WTC11 (cell line): ENCODE data around the gene IQCF6.

Experiments
- CREB1 ChIP-seq: sonication (generic); formaldehyde crosslinking; IDR thresholded peaks from 2 replicates; pipeline ENCODE4 v1.8.0; 2023; ENCODE audit warnings: mild to moderate bottlenecking, missing genetic modification reagents
- ETV6 ChIP-seq: sonication (generic); formaldehyde crosslinking; IDR thresholded peaks from 2 replicates; pipeline ENCODE4 v1.8.1; 2022; ENCODE audit warnings: mild to moderate bottlenecking, missing genetic modification reagents
- NFYB ChIP-seq: sonication (generic); formaldehyde crosslinking; conservative IDR thresholded peaks from 2 replicates; pipeline ENCODE4 v1.8.0; 2022; ENCODE audit warnings: low read depth, missing genetic modification reagents
- SMAD4 ChIP-seq: sonication (generic); formaldehyde crosslinking; IDR thresholded peaks from 2 replicates; pipeline ENCODE4 v1.8.0; 2022; ENCODE audit warnings: mild to moderate bottlenecking, missing genetic modification reagents
- TF ChIP-seq, protein P1 (sequence below): fragments of 200-600 bp; IDR thresholded peaks from 2 replicates; pipeline ENCODE4 v1.8.0; 2022; ENCODE audit warnings: antibody characterized with exemption
- TF ChIP-seq, protein P2 (sequence below): sonication (generic); formaldehyde crosslinking; conservative IDR thresholded peaks from 2 replicates; pipeline ENCODE4 v1.8.1; 2022; ENCODE audit warnings: mild to moderate bottlenecking, missing genetic modification reagents
- TF ChIP-seq, protein P3 (sequence below): sonication (generic); formaldehyde crosslinking; conservative IDR thresholded peaks from 2 replicates; pipeline ENCODE4 v1.8.1; 2023; ENCODE audit warnings: mild to moderate bottlenecking, low read depth, missing genetic modification reagents, moderate library complexity
- TF ChIP-seq, protein P4 (sequence below): sonication (generic); formaldehyde crosslinking; IDR thresholded peaks from 2 replicates; pipeline ENCODE4 v1.8.1; 2022; ENCODE audit warnings: low read depth, missing genetic modification reagents, borderline replicate concordance

DNA sequence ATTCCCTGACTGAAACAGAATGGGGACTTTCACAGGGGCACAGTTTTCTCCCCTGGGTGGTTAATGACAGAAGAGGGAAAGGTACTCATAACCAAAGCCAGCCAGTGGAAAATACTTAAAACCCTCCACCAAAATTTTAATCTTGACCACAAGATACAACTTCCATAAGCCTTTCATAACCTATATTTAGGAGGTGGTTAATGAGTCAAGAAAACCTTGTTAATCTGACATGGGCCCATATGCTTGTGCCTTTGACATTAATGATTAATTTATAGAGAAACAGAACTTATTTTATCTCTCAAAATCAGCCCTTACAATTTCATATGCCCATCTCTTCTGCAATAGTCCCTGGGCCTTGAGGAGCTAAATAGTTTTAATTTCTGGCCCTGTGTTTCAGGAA lies 31.2 kb downstream of the IQCF6 start:
- TF ChIP-seq SMAD4 (CRISPR knock-in tag) (no peak), NFYB (CRISPR knock-in tag) (no peak), CREB1 (CRISPR knock-in tag) (no peak), ETV6 (CRISPR knock-in tag) (no peak)
- TF ChIP-seq, protein P1, sequence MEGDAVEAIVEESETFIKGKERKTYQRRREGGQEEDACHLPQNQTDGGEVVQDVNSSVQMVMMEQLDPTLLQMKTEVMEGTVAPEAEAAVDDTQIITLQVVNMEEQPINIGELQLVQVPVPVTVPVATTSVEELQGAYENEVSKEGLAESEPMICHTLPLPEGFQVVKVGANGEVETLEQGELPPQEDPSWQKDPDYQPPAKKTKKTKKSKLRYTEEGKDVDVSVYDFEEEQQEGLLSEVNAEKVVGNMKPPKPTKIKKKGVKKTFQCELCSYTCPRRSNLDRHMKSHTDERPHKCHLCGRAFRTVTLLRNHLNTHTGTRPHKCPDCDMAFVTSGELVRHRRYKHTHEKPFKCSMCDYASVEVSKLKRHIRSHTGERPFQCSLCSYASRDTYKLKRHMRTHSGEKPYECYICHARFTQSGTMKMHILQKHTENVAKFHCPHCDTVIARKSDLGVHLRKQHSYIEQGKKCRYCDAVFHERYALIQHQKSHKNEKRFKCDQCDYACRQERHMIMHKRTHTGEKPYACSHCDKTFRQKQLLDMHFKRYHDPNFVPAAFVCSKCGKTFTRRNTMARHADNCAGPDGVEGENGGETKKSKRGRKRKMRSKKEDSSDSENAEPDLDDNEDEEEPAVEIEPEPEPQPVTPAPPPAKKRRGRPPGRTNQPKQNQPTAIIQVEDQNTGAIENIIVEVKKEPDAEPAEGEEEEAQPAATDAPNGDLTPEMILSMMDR: no peak
- TF ChIP-seq, protein P2, sequence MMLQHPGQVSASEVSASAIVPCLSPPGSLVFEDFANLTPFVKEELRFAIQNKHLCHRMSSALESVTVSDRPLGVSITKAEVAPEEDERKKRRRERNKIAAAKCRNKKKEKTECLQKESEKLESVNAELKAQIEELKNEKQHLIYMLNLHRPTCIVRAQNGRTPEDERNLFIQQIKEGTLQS (CRISPR knock-in tag): no peak
- TF ChIP-seq, protein P3, sequence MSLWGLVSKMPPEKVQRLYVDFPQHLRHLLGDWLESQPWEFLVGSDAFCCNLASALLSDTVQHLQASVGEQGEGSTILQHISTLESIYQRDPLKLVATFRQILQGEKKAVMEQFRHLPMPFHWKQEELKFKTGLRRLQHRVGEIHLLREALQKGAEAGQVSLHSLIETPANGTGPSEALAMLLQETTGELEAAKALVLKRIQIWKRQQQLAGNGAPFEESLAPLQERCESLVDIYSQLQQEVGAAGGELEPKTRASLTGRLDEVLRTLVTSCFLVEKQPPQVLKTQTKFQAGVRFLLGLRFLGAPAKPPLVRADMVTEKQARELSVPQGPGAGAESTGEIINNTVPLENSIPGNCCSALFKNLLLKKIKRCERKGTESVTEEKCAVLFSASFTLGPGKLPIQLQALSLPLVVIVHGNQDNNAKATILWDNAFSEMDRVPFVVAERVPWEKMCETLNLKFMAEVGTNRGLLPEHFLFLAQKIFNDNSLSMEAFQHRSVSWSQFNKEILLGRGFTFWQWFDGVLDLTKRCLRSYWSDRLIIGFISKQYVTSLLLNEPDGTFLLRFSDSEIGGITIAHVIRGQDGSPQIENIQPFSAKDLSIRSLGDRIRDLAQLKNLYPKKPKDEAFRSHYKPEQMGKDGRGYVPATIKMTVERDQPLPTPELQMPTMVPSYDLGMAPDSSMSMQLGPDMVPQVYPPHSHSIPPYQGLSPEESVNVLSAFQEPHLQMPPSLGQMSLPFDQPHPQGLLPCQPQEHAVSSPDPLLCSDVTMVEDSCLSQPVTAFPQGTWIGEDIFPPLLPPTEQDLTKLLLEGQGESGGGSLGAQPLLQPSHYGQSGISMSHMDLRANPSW: no peak
- TF ChIP-seq, protein P4, sequence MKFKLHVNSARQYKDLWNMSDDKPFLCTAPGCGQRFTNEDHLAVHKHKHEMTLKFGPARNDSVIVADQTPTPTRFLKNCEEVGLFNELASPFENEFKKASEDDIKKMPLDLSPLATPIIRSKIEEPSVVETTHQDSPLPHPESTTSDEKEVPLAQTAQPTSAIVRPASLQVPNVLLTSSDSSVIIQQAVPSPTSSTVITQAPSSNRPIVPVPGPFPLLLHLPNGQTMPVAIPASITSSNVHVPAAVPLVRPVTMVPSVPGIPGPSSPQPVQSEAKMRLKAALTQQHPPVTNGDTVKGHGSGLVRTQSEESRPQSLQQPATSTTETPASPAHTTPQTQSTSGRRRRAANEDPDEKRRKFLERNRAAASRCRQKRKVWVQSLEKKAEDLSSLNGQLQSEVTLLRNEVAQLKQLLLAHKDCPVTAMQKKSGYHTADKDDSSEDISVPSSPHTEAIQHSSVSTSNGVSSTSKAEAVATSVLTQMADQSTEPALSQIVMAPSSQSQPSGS (CRISPR knock-in tag): no peak
